GM19328 (cell line): ENCODE results near the gene SPATA31E1.

ENCODE experiments used
- ATAC-seq: cut with Tn5 transposase; IDR thresholded peaks from one replicate; pipeline ENCODE4 v1.9.1; 2021; ENCODE audit warnings: mild to moderate bottlenecking, moderate library complexity; ENCODE audit not compliant: unreplicated experiment

SPATA31E1 gene

DNA sequence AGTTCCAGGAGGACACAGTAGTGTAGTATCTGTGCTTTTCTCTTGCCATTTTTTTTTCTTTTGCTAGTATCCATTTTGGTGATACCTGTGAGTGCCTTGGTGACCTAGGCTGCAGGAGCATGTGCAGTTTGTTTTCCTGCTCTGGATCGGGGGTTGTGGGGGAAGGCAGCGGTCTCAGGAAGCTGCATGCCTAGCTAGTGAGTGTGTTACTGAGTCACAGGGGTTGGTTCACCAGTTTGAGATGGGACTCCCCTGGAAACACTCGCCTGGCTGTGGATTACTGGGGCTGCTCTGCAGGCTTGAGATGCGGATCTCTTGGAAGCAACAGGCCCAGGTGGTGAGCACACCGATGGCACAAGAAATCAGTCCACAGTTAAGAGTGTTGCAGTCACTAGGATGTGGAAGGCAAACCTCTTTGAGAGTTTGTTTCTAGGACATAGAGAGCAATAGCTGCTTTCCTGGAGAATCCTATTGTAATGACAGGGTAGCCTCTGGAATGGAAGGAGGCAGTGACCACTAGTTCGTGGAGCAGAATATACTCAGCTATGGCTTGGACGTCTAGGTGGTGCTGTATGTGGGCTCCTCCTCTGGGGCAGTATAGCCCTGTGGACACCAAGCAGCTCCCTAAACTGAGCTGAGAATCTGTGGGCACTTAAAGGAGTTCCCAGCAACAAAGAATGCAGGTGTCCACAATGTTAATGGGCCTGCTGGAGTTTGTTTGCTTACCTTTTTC lies 20.0 kb upstream of the SPATA31E1 start:
- ATAC-seq = no peak

DNA sequence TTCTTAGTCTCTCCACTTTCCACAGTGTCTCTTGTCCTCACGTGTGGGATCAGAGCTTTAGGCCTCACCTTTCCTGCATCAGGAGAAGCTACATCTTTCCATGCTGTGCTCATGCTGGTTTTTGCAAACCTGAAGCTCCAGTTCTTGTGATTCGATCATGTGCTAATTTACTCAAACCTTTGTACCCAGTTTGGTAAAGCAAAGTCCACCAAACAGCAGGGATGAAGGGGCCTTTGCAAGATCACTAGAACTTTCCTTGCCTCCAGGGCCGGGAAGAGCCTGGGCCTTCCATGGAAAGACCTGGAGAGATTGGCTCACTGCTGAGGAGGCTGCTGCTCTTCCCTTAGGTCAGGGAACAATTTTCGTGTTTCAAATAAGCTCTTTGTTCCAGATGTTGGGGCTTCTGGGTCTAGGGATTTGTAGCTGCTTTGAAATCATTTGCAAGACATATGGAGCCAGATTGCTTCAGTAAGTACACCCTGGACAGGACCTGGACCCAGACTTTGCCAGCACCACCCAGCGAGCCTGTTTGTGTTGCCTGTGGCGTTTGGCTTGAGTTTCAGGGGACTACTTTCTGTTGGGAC lies 18.7 kb upstream of the SPATA31E1 start:
- no peak for ATAC-seq

DNA sequence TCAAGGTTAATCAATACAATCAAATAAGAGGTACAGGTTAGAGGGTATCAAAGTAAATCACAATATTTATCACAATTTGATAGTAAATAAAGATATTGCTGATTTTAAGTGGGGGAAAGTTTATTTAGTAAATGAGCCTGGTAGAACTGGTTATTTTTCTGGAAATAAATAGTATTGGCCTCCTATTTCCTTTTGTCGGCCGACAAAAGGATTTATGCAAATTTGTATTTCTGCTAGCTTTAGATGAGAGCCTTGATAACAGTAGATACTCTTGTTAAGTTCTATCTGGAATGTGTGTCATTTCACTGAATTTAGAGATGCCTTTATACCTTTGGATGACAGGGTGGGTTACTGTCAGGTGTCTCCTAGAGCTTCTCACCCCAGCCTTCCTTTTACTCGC lies 17.8 kb upstream of the SPATA31E1 start:
- ATAC-seq = no peak

DNA sequence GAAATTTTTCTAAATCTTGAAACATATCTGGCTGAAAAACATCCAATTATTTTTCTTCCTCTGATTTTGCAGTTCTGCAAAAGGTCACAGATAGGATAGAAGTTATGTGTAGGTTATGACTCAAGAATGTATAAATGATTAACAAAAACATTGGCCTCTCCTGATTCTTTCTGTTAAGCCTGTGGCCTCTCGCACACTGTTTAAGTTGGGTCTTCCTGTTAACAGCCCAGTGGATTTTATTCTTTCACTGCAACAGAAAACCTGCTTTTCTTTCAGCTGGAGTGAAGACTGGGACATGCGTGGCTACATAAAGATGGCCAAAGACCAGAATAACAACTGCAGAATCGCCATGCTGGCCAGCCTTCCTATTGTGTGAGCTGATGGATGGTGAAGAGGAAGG lies 17.1 kb upstream of the SPATA31E1 start:
- no peak for ATAC-seq

DNA sequence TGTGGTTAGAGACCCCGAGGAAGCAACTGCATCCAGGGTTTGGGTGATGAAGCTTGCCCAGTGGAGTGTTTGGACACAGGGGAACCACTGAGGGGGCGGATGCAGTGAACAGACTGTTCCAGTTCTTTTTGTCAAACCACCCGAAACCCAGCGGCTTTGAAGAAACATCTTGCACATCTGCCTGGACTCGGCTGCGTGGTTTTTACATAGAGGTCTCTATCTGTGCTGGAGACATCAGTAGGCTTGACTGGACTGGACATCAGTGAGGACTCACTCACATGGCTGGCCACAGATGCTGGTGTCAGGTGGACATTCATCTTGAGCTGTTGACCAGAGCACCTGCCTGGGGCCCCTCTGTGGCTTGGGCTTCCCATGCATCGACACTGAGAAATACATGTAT lies 15.3 kb upstream of the SPATA31E1 start:
- ATAC-seq = no peak

DNA sequence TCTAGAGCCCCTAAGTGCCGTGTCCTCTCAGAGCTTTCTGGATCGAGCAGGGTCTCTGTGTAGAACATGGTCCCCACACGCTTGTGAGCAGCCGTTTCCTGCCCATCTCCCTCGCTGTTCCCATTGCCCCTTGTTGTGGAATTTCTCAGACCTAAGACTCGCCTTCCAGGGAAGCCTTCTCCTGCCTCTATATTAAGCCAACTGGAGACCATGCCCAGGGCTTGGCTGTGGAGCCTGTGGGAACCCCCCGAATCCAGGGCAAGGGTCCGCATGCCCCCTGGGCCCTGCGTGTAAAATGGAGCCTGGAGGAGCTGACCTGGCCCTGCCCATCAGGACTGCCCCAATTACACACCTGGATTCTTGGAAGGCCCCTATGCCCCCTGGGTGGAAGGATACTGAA lies 14.5 kb upstream of the SPATA31E1 start:
- ATAC-seq = no peak

DNA sequence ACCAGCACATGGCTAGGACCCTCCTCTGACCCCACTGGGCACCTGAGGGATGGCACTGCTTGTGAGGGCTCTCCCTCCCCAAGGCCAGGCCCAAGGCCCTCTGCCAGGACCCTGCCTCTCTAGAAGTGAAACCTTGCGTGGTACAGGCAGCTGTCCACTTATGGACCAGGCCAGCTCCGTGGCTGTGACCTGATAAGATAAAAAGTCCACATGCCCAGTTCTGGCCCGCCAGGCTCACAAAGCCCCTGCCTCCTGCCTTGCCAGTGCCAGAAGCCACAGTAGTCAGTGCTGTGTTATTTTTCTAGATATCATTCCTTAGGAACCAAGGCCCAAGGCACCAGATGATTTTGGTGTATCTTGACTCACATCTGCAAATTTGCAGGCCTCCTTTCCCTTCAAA lies 14.0 kb upstream of the SPATA31E1 start:
- ATAC-seq = no peak

DNA sequence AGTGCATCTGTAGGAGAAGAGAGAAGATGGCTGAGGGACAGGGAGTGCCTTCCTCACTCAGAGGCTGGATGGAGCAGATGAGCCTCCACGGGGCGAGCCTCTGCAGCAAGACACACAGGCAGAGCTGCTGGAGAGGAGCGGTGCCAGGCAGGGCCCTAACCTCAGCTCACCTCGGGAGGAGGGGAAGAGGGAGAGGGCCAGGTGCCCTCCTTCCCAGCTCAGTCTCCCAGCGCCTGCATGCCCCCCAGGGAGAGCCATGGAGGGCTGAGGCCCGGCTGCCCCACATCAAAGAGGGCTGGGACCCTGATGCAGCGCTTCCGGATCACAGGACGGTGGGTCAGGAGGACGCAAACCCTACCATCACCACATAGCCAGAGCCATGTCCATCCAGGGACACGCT lies 13.6 kb upstream of the SPATA31E1 start:
- ATAC-seq = no peak

DNA sequence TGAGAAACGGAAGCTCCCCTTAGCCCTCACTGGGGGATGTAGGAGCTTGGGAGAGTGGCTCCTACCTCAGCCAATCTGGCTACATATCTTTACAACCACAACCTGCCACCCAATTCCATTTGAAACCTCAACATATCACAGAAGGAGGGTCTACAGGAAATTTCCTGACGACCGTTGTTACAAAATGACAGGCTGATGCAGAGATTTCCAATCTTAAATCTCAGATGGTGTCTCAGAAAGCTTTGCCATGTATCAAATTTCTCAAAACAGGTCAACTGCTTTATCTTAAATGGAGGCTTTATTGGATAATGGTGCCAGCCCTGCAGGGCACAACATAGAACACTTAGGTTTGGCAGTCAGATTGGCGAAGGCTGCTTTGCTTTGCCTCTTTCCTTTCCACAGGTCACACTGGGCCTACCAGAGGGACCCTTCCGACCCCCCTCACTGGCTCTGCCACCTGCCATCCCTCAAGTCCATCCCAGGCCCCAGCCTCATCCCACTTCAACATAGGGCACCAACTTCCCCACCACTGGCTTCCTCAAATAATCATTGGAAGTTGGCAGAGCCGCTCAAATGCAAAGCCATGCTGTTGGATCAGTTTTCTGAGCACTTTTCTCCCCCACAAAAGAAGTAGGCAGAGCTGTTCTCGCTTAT lies 11.1 kb upstream of the SPATA31E1 start:
- ATAC-seq = no peak

DNA sequence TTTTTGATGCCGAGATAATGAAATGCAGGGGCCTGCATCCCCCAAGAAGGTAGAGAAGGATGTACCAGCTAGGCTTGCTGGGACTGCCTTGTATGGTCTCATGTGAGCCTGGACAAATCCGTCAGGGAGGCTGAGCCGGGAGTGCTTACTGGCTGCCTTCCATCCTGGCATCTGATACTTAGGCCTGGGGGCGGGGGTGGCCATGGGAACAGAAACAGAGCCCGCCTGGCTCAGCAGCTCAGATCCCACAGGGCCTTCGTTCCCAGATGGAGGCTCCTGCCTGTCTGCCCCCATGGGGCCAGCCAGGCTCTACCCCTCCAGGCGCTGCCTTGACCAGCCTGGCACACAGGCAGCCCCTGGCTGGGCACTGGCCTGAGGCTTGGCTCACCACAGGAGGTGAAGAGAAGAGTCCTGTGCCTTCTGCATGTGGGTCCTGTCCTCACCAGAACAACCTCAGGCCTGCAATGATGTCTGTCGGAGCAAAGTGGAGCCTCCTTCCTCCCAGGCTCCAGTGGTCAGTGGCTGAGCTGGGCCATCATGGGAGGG lies 10.5 kb upstream of the SPATA31E1 start:
- no peak for ATAC-seq

DNA sequence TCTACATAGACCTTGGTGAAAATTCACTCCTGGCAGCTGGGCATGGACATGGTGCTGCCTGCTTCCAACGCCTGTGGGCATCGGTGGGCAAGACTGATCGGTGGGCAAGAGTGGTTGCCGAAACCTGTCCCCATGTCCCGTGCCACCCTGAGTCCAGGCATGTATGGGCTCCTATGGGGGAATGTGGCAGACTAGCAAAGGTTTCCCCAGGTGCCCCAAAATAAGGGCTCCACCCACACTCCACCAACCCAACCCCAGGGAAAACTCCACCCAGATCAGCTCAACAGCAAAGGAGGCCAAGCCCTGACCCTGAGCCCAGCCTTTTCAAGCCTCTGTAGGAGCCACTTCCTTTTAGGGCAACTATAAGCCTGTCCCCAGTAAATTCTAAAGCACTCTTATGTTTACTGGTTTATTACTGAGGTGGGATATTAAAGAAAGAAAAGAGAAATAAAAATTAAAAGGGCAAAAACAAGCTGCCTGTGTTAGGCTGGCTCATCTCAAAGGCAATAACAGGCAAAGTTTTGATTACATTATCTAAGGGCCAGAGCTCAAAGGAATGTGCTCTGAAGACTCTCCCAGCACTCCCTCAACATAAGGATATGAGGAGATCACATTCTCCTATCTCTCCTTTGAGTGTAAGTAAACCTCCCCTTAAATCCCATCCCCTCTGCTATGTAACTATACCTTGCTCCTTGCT lies 8.9 kb upstream of the SPATA31E1 start:
- ATAC-seq = no peak

DNA sequence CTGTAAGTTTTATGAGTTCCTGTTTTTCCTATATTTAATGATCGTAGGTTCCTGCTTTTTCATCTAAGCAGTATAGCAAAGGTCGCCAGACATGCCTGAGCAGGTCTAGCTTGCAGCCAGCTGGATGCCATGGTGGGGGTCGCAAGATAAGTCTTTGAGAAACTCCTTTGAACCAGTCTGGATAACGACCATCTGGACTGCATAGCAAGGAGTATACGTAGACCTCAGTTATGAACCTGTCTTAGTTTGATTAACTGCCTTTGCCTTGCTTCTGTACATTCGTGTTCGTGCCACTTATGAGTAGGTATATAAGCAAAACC lies 8.4 kb upstream of the SPATA31E1 start:
- no peak for ATAC-seq

DNA sequence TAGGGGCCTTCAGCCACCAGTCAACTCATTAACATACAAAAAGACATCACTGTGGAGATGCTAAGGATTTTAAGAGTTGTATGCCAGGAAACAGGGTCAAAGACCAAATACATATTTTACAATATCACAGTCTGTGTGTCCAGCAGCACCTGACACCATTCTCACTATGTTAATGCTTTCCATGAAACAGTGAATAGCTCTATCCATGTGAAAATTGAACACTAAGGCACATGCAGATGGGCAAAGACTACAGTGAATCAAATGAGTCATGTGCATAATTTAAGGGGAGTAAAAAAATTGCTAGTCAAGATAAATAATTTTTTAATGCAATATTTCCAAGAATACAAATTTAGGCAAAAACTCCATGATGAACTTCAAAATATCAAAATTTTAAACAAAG lies 7.6 kb upstream of the SPATA31E1 start:
- ATAC-seq = no peak

DNA sequence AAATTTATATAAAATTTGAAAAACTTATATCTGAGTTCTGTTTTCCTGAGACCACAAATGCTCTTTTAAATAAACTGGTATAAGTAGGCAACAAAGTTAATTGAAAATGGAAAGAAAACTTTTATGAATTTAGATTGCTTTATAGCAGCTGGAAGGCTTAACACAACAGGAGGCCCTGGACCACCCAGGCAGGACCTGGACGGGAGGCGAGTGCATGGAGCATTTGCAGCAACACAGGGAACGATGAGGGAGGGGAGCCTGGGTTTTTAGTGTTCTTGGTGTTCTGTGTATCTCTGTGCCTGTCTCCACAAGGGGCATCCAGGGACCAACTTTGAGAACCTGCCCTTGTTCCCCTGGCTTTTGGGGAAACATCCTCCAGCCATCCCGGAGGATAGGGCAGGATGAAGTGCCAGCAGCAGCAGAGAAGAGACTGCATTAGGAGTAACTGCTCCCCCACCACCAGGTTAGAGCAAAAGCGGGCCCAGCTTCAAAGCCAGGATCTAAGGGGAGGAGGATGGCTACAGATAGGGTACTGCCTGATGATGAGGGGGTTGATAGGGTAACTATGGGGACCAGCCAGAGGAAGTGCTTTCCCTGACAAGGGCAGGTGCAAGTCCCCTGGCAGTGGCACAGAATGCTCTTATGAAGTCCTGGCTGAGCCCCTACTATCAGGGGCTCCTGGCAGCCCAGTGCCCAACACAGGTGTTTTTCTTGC lies 6.7 kb upstream of the SPATA31E1 start:
- no peak for ATAC-seq

DNA sequence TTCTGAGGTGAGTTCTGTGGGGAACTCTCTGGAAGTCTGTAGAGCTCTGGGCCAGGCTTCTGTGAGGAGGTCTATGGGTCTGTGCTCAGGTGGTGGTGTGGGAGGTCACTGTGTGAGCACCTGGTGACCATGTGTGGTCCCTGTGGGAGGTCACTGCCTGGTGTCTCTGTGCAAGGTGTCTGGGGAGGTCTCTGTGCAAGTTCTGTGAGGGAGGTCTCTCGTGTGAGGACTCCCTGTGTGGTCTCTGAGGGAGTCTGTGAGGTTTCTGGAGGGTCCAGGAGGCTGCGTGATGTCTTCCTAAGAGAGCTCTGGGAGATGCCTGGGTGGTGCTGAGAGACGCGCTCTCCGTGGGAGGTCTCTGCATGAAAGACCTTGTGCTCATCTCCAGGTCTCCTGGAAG lies 6.0 kb upstream of the SPATA31E1 start:
- ATAC-seq = no peak

DNA sequence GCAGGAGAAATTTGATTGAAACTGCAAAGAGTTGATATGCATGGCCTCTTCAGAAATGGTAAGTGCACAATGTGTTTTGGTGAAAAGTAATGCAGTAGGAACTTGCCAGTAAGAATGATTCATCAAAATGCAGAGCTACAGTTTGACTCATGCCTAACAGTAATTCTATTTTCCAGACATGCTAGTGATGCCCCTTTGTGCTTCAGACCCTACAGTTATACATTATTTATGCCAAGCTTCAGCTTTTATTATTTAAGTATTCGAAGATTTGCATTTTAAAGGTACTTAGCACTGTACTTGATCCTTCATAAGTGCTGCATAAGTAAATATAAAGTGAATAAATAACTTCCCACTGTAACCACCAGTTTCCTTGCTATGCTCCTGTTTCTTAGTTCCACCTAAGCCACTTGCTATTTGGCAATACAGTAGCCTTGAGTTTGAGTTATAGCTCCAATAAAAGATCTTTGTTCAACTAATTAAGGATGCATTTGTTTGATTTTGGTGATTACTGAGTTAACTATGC lies 3.6 kb upstream of the SPATA31E1 start:
- no peak for ATAC-seq

DNA sequence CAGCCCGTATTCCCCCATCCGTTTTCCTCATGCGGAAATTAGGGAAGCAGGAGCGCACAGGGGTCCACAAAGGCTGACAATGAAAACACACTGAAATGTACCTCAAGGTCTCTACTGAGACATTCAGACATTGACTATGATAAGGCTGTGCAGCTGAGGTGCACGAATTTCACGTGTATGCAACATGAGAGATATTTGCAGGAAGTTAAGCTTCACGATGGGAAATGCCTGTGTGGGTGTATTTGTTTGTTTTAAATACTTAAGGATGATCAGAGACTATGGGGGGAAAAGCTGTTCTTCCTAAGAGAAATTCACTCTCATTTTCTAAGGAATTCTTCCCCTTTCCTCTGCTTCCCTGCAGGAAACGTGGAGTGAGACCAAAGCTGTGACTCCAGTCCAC lies 2.6 kb upstream of the SPATA31E1 start:
- ATAC-seq = no peak

DNA sequence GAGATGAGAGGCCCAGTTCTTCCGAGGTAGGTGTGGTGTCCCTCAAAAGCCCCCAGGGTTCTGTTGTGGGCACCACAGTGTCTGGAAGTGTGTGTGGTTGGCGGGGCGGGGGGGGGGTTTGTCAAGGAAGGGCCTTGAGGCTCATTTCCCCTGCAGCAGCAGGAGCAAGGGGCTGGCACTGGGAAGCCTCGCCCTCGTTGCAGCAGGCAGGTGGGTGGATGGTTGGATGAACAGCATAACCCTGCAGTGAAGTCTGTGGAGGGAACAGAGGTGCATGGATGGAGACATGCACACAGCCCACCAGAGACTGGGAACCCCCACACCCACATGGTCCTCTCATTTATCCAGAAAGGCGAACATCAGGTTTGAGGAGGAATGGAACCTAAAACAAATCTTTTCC lies 2.0 kb upstream of the SPATA31E1 start:
- ATAC-seq = no peak

DNA sequence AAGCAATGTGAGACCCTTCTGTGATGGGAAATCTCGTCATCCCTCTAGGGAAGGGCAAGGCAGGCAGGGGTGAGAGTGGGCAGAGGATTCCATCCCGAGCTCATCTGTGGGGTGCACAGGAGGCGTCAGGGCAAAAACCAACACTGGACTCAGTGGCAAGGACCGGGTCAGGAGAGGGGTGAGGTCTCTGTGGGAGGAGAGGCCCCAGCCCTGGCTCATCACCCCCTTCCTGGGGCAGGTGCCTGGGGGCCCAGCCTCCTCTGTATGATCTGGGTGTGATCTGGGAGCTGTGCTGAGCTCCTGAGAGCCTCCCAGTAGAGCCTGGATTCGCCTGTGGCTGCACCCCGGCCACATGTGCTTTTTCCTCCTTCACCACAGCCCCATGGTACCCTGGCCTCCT lies 597 bp downstream of the SPATA31E1 start:
- ATAC-seq = no peak

DNA sequence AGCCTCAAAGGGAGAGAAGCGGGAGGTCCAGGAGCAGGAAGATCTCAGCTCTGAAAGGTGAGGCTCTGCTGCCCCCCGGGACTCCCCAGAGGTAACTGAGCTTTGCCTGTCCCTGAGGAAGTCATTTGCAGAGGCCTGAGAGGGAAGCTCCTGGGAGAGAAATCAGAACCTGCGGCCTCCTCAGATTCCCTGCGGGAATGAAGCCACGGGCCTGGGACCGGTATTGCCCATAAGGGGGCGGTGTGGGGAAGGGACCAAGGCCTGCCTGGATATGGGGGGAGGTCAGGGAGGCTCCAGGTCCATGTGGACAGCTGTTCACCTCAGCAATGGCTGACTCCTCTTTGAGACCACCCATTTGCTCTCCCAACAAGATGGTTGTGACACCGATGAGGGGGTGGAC lies 1.3 kb downstream of the SPATA31E1 start:
- no peak for ATAC-seq
